Stomach smooth muscle (tissue), 2 donors: ENCODE measurements around the gene RPL28.

ENCODE experiments used
- H3K27ac ChIP-seq: one replicate; pipeline ENCODE4 v1.7.0; 2013; ENCODE audit warnings: mild to moderate bottlenecking, low read length, inconsistent platforms
- H3K27me3 ChIP-seq, 2 donors: one replicate each; pipeline ENCODE4 v1.7.0; 2013; ENCODE audit warnings: low read length in 2 of 2; ENCODE audit not compliant: insufficient read depth in 2 of 2, control insufficient read depth in 1 of 2
- H3K36me3 ChIP-seq, 2 donors: one replicate each; pipeline ENCODE4 v1.7.0; 2013; ENCODE audit warnings: low read length in 2 of 2; ENCODE audit not compliant: control insufficient read depth in 2 of 2, insufficient read depth in 2 of 2
- H3K4me1 ChIP-seq: one replicate; pipeline ENCODE4 v1.7.0; 2013; ENCODE audit warnings: low read length; ENCODE audit not compliant: control insufficient read depth, insufficient read depth
- H3K4me3 ChIP-seq, 2 donors: one replicate each; pipeline ENCODE4 v1.7.0; 2013; ENCODE audit warnings: low read length in 2 of 2
- H3K9ac ChIP-seq, 2 donors: one replicate each; pipeline ENCODE4 v1.7.0; 2013; ENCODE audit warnings: low read length in 2 of 2, mild to moderate bottlenecking in 1 of 2
- H3K9me3 ChIP-seq, 2 donors: one replicate each; pipeline ENCODE4 v1.7.0; 2013; ENCODE audit warnings: low read length in 2 of 2; ENCODE audit not compliant: control insufficient read depth in 2 of 2
- donor health status: healthy.
- donor health status: Pancreatic carcinoma.

Gene RPL28

GRCh38 chr19:55377356-55378131 is 8.2 kb upstream of the RPL28 start:
- no peak overlapping the region for H3K27ac ChIP-seq
- no peak overlapping the region for H3K4me3 ChIP-seq
- no peaks in the 10 kb centered on the region for H3K4me1 ChIP-seq
- no peaks in the 10 kb centered on the region for H3K36me3 ChIP-seq
- H3K9me3 ChIP-seq: no peaks in the 10 kb centered on the region
- H3K27me3 ChIP-seq: peaks cover 23 to 40% of the 10 kb centered on the region in 2 donors
- no peak overlapping the region for H3K9ac ChIP-seq

- Histone ChIP-seq H3K9me3 (no peaks in the 10 kb centered on the region), H3K27me3 (peaks cover 17 to 29% of the 10 kb centered on the region in 2 donors), H3K27ac (no peak overlapping the region), H3K4me3 (no peak overlapping the region), H3K36me3 (no peaks in the 10 kb centered on the region), H3K4me1 (peaks cover 13% of the 10 kb centered on the region), H3K9ac (no peak overlapping the region)
Observed at GRCh38 chr19:55379174-55379573, 6.6 kb upstream of the RPL28 start.

- no peak overlapping the region for H3K9ac ChIP-seq
- H3K27me3 ChIP-seq: peaks cover 4 to 5% of the 10 kb centered on the region in 2 donors
- no peaks in the 10 kb centered on the region for H3K9me3 ChIP-seq
- H3K4me3 ChIP-seq: no peak overlapping the region
- H3K27ac ChIP-seq: no peak overlapping the region
- H3K4me1 ChIP-seq: peaks cover 32% of the 10 kb centered on the region
- H3K36me3 ChIP-seq: peaks cover 0 to 2% of the 10 kb centered on the region in 2 donors
Observed at GRCh38 chr19:55382013-55382412, 3.7 kb upstream of the RPL28 start.

DNA sequence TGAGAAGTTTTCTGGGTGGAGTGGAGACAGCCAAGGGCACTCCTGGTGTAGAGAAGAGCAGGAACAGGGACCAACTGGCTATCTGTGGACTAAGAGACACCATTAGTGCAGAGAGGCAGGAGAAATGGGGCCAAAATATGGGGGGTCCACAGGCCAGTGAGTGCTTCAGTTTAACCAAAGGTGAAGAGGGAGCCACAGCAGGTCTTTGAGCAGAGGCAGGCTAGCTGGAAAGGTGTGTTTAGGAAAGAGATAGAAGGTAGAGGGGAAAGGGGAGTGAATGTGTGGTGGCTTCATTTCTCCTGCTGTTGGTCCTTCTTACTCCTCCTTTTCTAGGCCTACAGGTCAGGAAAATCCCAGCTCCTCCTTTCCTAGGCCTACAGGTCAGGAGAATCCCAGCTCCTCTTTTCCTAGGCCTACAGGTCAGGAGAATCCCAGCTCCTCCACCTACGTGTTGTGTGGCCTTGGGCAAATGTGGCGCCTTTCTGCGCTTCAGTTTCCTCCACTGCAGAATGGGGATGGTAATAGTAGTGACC is 3.1 kb upstream of the RPL28 start:
- Histone ChIP-seq H3K9ac (no peak overlapping the region), H3K4me1 (peaks cover 38% of the 10 kb centered on the region), H3K4me3 (no peak overlapping the region), H3K27ac (no peak overlapping the region), H3K36me3 (peaks cover 4 to 7% of the 10 kb centered on the region in 2 donors), H3K27me3 (peaks cover under 1 to 4% of the 10 kb centered on the region in 2 donors), H3K9me3 (no peaks in the 10 kb centered on the region)

DNA sequence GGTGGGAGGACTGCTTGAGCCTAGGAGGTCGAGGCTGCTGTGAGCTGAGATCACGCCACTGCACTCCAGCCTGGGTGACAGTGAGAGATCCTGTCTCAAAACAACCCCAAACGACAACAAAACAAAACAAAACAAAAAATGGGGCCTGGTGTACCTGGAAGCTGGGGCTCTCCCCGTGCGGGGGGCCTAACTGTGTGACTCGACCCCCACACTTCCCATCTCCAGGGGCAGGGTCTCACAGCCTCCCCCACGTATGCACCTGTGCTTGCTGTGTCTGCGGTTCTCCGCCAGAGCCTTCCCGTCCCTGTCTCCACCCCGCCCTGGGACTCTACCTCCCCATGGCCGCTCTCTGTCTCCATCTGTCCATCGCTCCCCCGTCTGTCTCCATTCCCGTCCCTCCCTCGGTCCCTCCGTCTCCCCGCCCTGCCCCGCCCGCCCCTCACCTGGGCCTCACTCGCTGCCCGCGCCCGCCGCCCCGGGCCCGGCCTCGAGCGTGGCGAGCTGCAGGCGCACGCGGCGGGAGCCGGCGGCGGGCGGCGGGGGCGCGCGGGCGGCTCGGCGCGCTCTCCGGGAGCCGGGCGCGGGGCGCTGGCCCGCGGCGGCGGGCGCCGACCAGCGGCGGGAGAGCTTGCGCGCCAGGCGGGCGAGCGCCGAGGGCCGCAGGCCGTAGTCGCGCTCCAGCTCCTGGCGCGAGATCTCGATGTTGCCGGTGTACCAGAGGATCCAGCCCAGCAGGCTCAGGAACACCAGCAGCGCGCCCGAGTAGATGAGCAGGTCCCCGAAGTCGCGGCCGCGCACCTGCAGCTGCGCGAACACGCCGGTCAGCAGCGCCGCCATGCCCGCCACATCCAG is 2.2 kb upstream of the RPL28 start:
- peak overlapping the region; percentile 68 to 73 for H3K9ac ChIP-seq
- no peaks in the 10 kb centered on the region for H3K27me3 ChIP-seq
- peak overlapping the region; percentile 46 for H3K27ac ChIP-seq
- peaks cover 12 to 16% of the 10 kb centered on the region in 2 donors for H3K36me3 ChIP-seq
- no peaks in the 10 kb centered on the region for H3K9me3 ChIP-seq
- H3K4me1 ChIP-seq: peaks cover 47% of the 10 kb centered on the region
- peak overlapping the region in 1 of 2 donors; percentile 99 for H3K4me3 ChIP-seq

GRCh38 chr19:55384131-55384919 is 1.4 kb upstream of the RPL28 start, which contains the start of gene TMEM238:
TMEM238 (minus strand) TSS chr19:55384292; CDS start chr19:55384259, 33 bp downstream.
- Histone ChIP-seq H3K4me3 (peak within 1 kb of the TSS; percentile 81 to 99), H3K9ac (peak within 1 kb of the TSS; percentile 94 to 98), H3K27me3 (no peaks in the 10 kb centered on the region), H3K9me3 (no peaks in the 10 kb centered on the region), H3K27ac (peak within 1 kb of the TSS; percentile 94), H3K36me3 (peaks cover 16 to 21% of the 10 kb centered on the region in 2 donors), H3K4me1 (peaks cover 53% of the 10 kb centered on the region)

DNA sequence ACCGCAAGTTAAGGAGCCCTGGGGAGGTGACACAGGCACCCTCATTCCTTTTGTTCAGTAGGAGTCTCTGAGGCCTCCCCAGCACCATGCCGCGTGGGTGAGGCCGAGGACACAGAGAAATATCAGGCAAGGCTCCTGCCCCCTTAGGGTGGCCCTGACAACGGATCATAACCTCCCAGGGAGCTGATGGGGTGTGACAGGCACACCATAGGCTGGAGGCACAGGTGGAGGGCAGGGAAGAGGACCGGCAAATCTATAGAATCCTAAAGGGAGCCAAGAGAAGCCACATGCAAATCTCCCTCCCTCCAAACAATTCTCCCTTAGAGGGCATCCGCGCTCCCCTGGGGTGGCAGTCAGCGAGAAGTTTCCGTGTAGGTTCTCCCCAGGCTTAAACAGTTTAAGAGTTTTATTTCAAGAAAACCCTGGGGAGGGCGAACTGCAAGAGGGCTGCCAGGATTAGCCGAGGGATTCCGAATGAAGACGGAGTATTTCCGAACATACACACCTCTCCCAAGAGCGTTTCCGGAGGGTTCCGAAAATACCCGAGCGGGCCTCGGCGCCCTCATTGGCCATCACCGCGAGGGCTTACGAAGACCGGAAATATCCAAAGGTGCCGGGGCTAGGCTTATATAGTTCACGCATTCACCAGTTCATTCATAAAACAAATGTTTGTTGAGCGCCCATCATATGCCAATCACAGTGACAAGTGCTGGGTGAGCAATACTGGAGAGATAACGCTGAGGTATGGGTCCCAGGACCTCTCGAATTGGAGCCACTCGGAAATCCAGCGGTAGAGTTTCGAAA is 610 bp upstream of the RPL28 start:
- Histone ChIP-seq H3K27ac (peak overlapping the region; percentile 94), H3K9me3 (no peaks in the 10 kb centered on the region), H3K27me3 (no peaks in the 10 kb centered on the region), H3K4me1 (peaks cover 55% of the 10 kb centered on the region), H3K9ac (peak overlapping the region; percentile 94 to 98), H3K4me3 (peak overlapping the region; percentile 81 to 99), H3K36me3 (peaks cover 16 to 27% of the 10 kb centered on the region in 2 donors)

- Histone ChIP-seq H3K36me3 (peaks cover 16 to 34% of the 10 kb centered on the region in 2 donors), H3K9me3 (no peaks in the 10 kb centered on the region), H3K27ac (peak overlapping the region; percentile 94), H3K9ac (peak overlapping the region; percentile 96 to 98), H3K4me3 (peak overlapping the region; percentile 99), H3K4me1 (peaks cover 64% of the 10 kb centered on the region), H3K27me3 (no peaks in the 10 kb centered on the region)
Observed at GRCh38 chr19:55386493-55386971, 800 bp downstream of the RPL28 start.

DNA sequence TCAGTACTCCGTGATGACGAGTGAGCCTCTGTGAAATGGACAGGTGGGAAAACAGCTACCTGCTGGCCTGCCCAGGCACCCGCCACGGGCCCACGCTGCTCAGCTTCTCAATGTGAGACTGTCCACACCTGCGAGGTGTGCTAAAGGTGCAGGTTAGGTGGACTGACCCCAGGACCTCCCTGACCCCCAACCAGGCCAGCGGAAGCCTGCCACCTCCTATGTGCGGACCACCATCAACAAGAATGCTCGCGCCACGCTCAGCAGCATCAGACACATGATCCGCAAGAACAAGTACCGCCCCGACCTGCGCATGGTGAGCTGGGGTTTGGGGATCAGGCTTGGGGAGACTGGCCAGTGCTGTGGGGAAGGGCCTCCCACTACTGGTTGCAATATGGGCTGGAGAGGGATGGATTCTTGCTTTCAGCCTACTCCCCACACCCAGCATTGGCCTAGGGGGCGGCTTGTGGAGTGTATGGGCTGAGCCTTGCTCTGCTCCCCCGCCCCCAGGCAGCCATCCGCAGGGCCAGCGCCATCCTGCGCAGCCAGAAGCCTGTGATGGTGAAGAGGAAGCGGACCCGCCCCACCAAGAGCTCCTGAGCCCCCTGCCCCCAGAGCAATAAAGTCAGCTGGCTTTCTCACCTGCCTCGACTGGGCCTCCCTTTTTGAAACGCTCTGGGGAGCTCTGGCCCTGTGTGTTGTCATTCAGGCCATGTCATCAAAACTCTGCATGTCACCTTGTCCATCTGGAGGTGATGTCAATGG is 2.2 kb downstream of the RPL28 start:
- H3K27ac ChIP-seq: no peak overlapping the region
- peak overlapping the region; percentile 99 for H3K4me3 ChIP-seq
- no peaks in the 10 kb centered on the region for H3K27me3 ChIP-seq
- peaks cover 61% of the 10 kb centered on the region for H3K4me1 ChIP-seq
- H3K9me3 ChIP-seq: no peaks in the 10 kb centered on the region
- H3K9ac ChIP-seq: peak overlapping the region; percentile 96 to 98
- H3K36me3 ChIP-seq: peaks cover 16 to 34% of the 10 kb centered on the region in 2 donors
